Stimulated activated CD8-positive, alpha-beta memory T cell treated with anti-CD3 and anti-CD28 coated beads, Interleukin-2, amount 100 ng/mL, for 48 hours (primary cell): Measurements from ENCODE around the gene LPIN1.
"Not testable (repeated sequence)": the region's sequence is repeated elsewhere in the genome, so short reads cannot be mapped to it uniquely, and the experiment has no call there.

Source experiments
- DNase-seq, 2 donors: peaks; one replicate each; pipeline ENCODE4 v3.0.0-alpha.2; 2020; ENCODE audit warnings: low read depth in 2 of 2

LPIN1 gene

GRCh38 chr2:11835403-11835802, 89.0 kb downstream of the LPIN1 start:
- DNase-seq: no peak

- no peak for DNase-seq
Measured at GRCh38 chr2:11836647-11837219, 90.3 kb downstream of the LPIN1 start.

GRCh38 chr2:11837875-11838734, 91.7 kb downstream of the LPIN1 start:
- DNase-seq: no peak

- no peak for DNase-seq
Measured at GRCh38 chr2:11839916-11840315, 93.5 kb downstream of the LPIN1 start.

GRCh38 chr2:11842336-11842735, 95.9 kb downstream of the LPIN1 start:
- DNase-seq: no peak

- DNase-seq: not testable (repeated sequence)
Measured at GRCh38 chr2:11844798-11845197, 98.4 kb downstream of the LPIN1 start.

GRCh38 chr2:11847935-11848334, 101.5 kb downstream of the LPIN1 start:
- not testable (repeated sequence) for DNase-seq

GRCh38 chr2:11850082-11850481, 103.7 kb downstream of the LPIN1 start:
- no peak for DNase-seq

- no peak for DNase-seq
Measured at GRCh38 chr2:11852526-11853196, 106.2 kb downstream of the LPIN1 start.

GRCh38 chr2:11853197-11853588, 106.8 kb downstream of the LPIN1 start:
- no peak for DNase-seq

- no peak for DNase-seq
Measured at GRCh38 chr2:11855064-11855760, 108.8 kb downstream of the LPIN1 start.

GRCh38 chr2:11856095-11856494, 109.7 kb downstream of the LPIN1 start:
- no peak for DNase-seq

GRCh38 chr2:11858883-11859282, 112.5 kb downstream of the LPIN1 start:
- no peak for DNase-seq

- not testable (repeated sequence) for DNase-seq
Measured at GRCh38 chr2:11859975-11860374, 113.5 kb downstream of the LPIN1 start.

GRCh38 chr2:11861044-11861443, 114.6 kb downstream of the LPIN1 start:
- no peak for DNase-seq

GRCh38 chr2:11862049-11862448, 115.6 kb downstream of the LPIN1 start:
- DNase-seq: no peak

GRCh38 chr2:11863103-11863502, 116.7 kb downstream of the LPIN1 start:
- DNase-seq: no peak

GRCh38 chr2:11863513-11864328, 117.3 kb downstream of the LPIN1 start:
- peak; percentile 32 to 55 for DNase-seq

- DNase-seq: no peak
Measured at GRCh38 chr2:11864724-11865123, 118.3 kb downstream of the LPIN1 start.

GRCh38 chr2:11865378-11865777, 118.9 kb downstream of the LPIN1 start:
- DNase-seq: no peak

- no peak for DNase-seq
Measured at GRCh38 chr2:11865805-11866204, 119.4 kb downstream of the LPIN1 start.
